Measurements from ENCODE around the gene ZFYVE1. TPM values are rescaled to one million over a fixed set of nuclear protein-coding genes. Genes with fewer than 3 reads are reported as not detected.

Gene ZFYVE1
- total and polyA plus RNA-seq, 10 of the 15 experiments (the other 5 are each of a cell fraction or from before 2014, with no cell fraction given): 1.2 to 13.3 (median 6.4) TPM

DNA sequence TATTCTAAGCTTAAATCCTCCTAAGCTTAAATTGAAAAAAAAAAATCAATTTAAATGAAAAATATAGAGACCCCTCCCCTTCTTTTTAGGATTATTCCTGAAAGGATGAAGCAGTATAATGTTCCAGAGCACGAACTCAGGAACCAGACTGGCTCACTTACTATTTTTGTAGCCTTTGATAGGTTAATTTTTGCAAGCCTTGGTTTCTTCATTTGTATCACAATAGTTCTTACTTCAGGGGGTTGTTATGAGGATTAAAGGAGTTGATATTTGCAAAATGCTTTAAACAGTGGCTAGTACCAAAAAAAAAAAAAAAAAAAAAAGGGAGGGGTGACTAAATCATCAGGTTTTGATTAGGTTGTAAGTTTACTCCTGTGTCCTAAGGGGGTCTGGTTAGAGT, 28.3 kb upstream of the ZFYVE1 start:
- FAIRE-seq: no peak
- 100% methylated on average over 1 of the region's 1 CpG for WGBS (ENCODE audit: insufficient coverage, insufficient replicate concordance, low lambda C conversion rate, missing lambda C conversion rate)
- ChIA-PET POLR2A (no interaction called here), RAD21 (ENCODE audit: unreplicated experiment) (interaction anchor here (0.6 kb wide), 1 partner anchor 639 kb away, joined by 3 read pairs; no protein-coding TSS in a partner anchor), CTCF (no interaction called here), SMC1A (ENCODE audit: uncharacterized antibody, unreplicated experiment) (no interaction called here)
- BruUV-seq (replicated peaks): no TSS peak
- no peak for DNase-seq (ENCODE audit: low read depth, low spot score)
- Histone ChIP-seq H3K4me3 (no peak overlapping the region), H3K36me3 (ENCODE audit: control insufficient read depth in 2 of 2, insufficient read depth in 2 of 2, low read length in 1 of 2) (no peaks in the 10 kb centered on the region), H3K9ac (ENCODE audit: control insufficient read depth, insufficient read depth, low read length) (no peak overlapping the region), H3K27me3 (replicated peaks in 1 of 2; ENCODE audit: control insufficient read depth in 2 of 2, insufficient read depth in 2 of 2, low read length in 1 of 2) (no peaks in the 10 kb centered on the region), H3K4me2 (ENCODE audit: control insufficient read depth, insufficient read depth) (no peak overlapping the region), H3K9me3 (replicated peaks; ENCODE audit: control insufficient read depth, insufficient read depth, low read length) (no peaks in the 10 kb centered on the region), H2AFZ (ENCODE audit: control insufficient read depth, low read depth, low read length) (no peak overlapping the region), H3K4me1 (ENCODE audit: control insufficient read depth, insufficient read depth, low read length) (no peaks in the 10 kb centered on the region), H3K27ac (ENCODE audit: control insufficient read depth, insufficient read depth) (no peak overlapping the region), H3K79me2 (ENCODE audit: control insufficient read depth, insufficient read depth, low read length) (peaks cover 21% of the 10 kb centered on the region), H4K20me1 (ENCODE audit: control insufficient read depth, insufficient read depth) (no peaks in the 10 kb centered on the region)
- ATAC-seq: no peak
- in situ Hi-C loops (cut with MboI) (no loop called here), intact Hi-C loops (cut with micrococcal nuclease; ENCODE audit: unreplicated experiment) (loop anchor here (5.0 kb wide), 1 partner anchor 38 kb away; no protein-coding TSS in a partner anchor)
- no peak for TF ChIP-seq LARP7 (IDR thresholded peaks at IDR 0.05)
- TF ChIP-seq KLF5 (IDR thresholded peaks at IDR 0.05; ENCODE audit: partially characterized antibody): no peak
- no peak for TF ChIP-seq RB1 (IDR thresholded peaks at IDR 0.05; ENCODE audit: borderline replicate concordance)
- TF ChIP-seq SRF (IDR thresholded peaks at IDR 0.05; ENCODE audit: low read depth in 2 of 2, low read length in 2 of 2): no peak
- TF ChIP-seq, protein P1, sequence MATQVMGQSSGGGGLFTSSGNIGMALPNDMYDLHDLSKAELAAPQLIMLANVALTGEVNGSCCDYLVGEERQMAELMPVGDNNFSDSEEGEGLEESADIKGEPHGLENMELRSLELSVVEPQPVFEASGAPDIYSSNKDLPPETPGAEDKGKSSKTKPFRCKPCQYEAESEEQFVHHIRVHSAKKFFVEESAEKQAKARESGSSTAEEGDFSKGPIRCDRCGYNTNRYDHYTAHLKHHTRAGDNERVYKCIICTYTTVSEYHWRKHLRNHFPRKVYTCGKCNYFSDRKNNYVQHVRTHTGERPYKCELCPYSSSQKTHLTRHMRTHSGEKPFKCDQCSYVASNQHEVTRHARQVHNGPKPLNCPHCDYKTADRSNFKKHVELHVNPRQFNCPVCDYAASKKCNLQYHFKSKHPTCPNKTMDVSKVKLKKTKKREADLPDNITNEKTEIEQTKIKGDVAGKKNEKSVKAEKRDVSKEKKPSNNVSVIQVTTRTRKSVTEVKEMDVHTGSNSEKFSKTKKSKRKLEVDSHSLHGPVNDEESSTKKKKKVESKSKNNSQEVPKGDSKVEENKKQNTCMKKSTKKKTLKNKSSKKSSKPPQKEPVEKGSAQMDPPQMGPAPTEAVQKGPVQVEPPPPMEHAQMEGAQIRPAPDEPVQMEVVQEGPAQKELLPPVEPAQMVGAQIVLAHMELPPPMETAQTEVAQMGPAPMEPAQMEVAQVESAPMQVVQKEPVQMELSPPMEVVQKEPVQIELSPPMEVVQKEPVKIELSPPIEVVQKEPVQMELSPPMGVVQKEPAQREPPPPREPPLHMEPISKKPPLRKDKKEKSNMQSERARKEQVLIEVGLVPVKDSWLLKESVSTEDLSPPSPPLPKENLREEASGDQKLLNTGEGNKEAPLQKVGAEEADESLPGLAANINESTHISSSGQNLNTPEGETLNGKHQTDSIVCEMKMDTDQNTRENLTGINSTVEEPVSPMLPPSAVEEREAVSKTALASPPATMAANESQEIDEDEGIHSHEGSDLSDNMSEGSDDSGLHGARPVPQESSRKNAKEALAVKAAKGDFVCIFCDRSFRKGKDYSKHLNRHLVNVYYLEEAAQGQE (IDR thresholded peaks at IDR 0.05; ENCODE audit: low read depth, low read length): no peak
- no peak for TF ChIP-seq FOS (IDR thresholded peaks at IDR 0.05; ENCODE audit: borderline replicate concordance, extremely low read depth, insufficient read length)
- TF ChIP-seq TCF12 (IDR thresholded peaks at IDR 0.05; ENCODE audit: low read depth, low read length): no peak
- TF ChIP-seq ASH2L (IDR thresholded peaks at IDR 0.05; ENCODE audit: borderline replicate concordance, low read depth): no peak
- no peak for TF ChIP-seq ZBED1 (IDR thresholded peaks at IDR 0.05; ENCODE audit: borderline replicate concordance)
- no peak for TF ChIP-seq STAT1 (conservative IDR thresholded peaks at IDR 0.05)
- TF ChIP-seq YY1 (IDR thresholded peaks at IDR 0.05; ENCODE audit: low read depth, low read length): no peak
- no peak for TF ChIP-seq JUNB (IDR thresholded peaks at IDR 0.05)
- TF ChIP-seq CREB1 (IDR thresholded peaks at IDR 0.05; ENCODE audit: low read depth): no peak
- TF ChIP-seq FOXM1 (IDR thresholded peaks at IDR 0.05; ENCODE audit: low read depth, low read length): no peak
- no peak for TF ChIP-seq ZNF384 (IDR thresholded peaks at IDR 0.05; ENCODE audit: borderline replicate concordance, low read depth, low read length)
- TF ChIP-seq, protein P2, sequence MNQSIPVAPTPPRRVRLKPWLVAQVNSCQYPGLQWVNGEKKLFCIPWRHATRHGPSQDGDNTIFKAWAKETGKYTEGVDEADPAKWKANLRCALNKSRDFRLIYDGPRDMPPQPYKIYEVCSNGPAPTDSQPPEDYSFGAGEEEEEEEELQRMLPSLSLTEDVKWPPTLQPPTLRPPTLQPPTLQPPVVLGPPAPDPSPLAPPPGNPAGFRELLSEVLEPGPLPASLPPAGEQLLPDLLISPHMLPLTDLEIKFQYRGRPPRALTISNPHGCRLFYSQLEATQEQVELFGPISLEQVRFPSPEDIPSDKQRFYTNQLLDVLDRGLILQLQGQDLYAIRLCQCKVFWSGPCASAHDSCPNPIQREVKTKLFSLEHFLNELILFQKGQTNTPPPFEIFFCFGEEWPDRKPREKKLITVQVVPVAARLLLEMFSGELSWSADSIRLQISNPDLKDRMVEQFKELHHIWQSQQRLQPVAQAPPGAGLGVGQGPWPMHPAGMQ (IDR thresholded peaks at IDR 0.05; ENCODE audit: borderline replicate concordance): no peak
- TF ChIP-seq, protein P3, sequence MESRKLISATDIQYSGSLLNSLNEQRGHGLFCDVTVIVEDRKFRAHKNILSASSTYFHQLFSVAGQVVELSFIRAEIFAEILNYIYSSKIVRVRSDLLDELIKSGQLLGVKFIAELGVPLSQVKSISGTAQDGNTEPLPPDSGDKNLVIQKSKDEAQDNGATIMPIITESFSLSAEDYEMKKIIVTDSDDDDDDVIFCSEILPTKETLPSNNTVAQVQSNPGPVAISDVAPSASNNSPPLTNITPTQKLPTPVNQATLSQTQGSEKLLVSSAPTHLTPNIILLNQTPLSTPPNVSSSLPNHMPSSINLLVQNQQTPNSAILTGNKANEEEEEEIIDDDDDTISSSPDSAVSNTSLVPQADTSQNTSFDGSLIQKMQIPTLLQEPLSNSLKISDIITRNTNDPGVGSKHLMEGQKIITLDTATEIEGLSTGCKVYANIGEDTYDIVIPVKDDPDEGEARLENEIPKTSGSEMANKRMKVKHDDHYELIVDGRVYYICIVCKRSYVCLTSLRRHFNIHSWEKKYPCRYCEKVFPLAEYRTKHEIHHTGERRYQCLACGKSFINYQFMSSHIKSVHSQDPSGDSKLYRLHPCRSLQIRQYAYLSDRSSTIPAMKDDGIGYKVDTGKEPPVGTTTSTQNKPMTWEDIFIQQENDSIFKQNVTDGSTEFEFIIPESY (IDR thresholded peaks at IDR 0.05): no peak

Data from GM12878 (cell line).